ENCODE results near the gene LIN52. TPM values are rescaled to one million over a fixed set of nuclear protein-coding genes. Genes with fewer than 3 reads are reported as not detected.

Gene LIN52
- total and polyA plus RNA-seq, 2 of the 8 experiments (the other 6 are each of a cell fraction or from before 2014, with no cell fraction given): 6.8 to 11.6 TPM

- POLR2A ChIA-PET (ENCODE audit: partially characterized antibody): interaction anchor here (0.7 kb wide), 1 partner anchor 19 kb away, joined by 3 read pairs; no protein-coding TSS in a partner anchor
- no peak overlapping the region for H2BK12ac ChIP-seq (ENCODE audit: low read depth, low read length)
- no peak for FAIRE-seq
- TF ChIP-seq PHF8 (conservative IDR thresholded peaks at IDR 0.05; ENCODE audit: low read depth, low read length) (no peak), CREB1 (IDR thresholded peaks at IDR 0.05) (no peak), POLR2A (IDR thresholded peaks at IDR 0.05; ENCODE audit: control extremely low read depth in 1 of 2, low read depth in 2 of 2, low read length in 2 of 2) (no peak), SP2 (IDR thresholded peaks at IDR 0.05; ENCODE audit: low read length) (no peak), TAF7 (optimal IDR thresholded peaks at IDR 0.05; ENCODE audit: borderline replicate concordance, low read depth, low read length) (no peak), E2F6 (IDR thresholded peaks at IDR 0.05) (no peak), ZNF274 (IDR thresholded peaks at IDR 0.05; ENCODE audit: borderline replicate concordance, extremely low read depth, low read length) (no peak), POU5F1 (IDR thresholded peaks at IDR 0.05; ENCODE audit: low read depth, low read length) (no peak), SIX5 (IDR thresholded peaks at IDR 0.05; ENCODE audit: low read depth, low read length) (no peak), KDM4A (IDR thresholded peaks at IDR 0.05; ENCODE audit: low read depth, low read length, severe bottlenecking) (no peak), RNF2 (IDR thresholded peaks at IDR 0.05; ENCODE audit: borderline replicate concordance, low read depth, low read length, missing control alignments, poor library complexity, severe bottlenecking) (no peak), JUN (IDR thresholded peaks at IDR 0.05; ENCODE audit: low read depth, low read length) (no peak), CHD1 (IDR thresholded peaks at IDR 0.05; ENCODE audit: low read depth, low read length) (no peak), KDM5A (IDR thresholded peaks at IDR 0.05; ENCODE audit: low read length) (no peak)
These were observed 163.3 kb downstream of the LIN52 start for GRCh38 chr14:74248017-74248416.

More at GRCh38 chr14:74248017-74248416, 163.3 kb downstream of the LIN52 start:
- Histone ChIP-seq H4K91ac (replicated peaks; ENCODE audit: insufficient read length, low read length) (no peak overlapping the region), H3K79me1 (ENCODE audit: low read depth, low read length) (no peaks in the 10 kb centered on the region; the same call in 1 of the 2 replicates), H3K4me3 (ENCODE audit: extremely low read depth in 1 of 4, insufficient read depth in 2 of 4, low read depth in 3 of 4, low read length in 4 of 4) (no peak overlapping the region), H2BK15ac (ENCODE audit: low read length) (no peak overlapping the region), H3K23me2 (ENCODE audit: low read depth, low read length) (peaks cover 3% of the 10 kb centered on the region; the same call in 1 of the 2 replicates), H3K27me3 (replicated peaks in 1 of 4; ENCODE audit: control insufficient read depth in 3 of 4, extremely low read depth in 1 of 4, insufficient read depth in 3 of 4, low read length in 3 of 4) (peaks cover 8 to 25% (median 19%) of the 10 kb centered on the region in 4 experiments), H2BK5ac (ENCODE audit: low read depth, low read length) (no peak overlapping the region), H3K4me2 (ENCODE audit: insufficient read depth in 1 of 2, low read depth in 2 of 2, low read length in 2 of 2) (no peak overlapping the region), H2BK120ac (replicated peaks; ENCODE audit: low read depth, low read length) (no peak overlapping the region), H3K56ac (replicated peaks; ENCODE audit: insufficient read length, low read depth, low read length) (no peak overlapping the region), H2BK20ac (ENCODE audit: low read length) (no peak overlapping the region), H3K9me3 (ENCODE audit: insufficient read depth in 2 of 2, low read depth in 1 of 2, low read length in 1 of 2) (no peaks in the 10 kb centered on the region), H3K27ac (ENCODE audit: low read depth, low read length) (no peak overlapping the region), H4K20me1 (replicated peaks in 1 of 2; ENCODE audit: control insufficient read depth in 1 of 2, insufficient read depth in 2 of 2, low read length in 2 of 2) (no peaks in the 10 kb centered on the region), H3K18ac (ENCODE audit: extremely low read depth, low read length) (no peak overlapping the region), H4K5ac (ENCODE audit: insufficient read length, low read depth, low read length) (no peak overlapping the region), H3K79me2 (ENCODE audit: control insufficient read depth in 1 of 2, insufficient read depth in 2 of 2, low read length in 2 of 2) (no peaks in the 10 kb centered on the region), H4K8ac (ENCODE audit: extremely low read depth, insufficient read depth, low read length) (no peak overlapping the region), H3K14ac (ENCODE audit: insufficient read length) (no peak overlapping the region), H3K36me3 (ENCODE audit: control insufficient read depth in 2 of 4, insufficient read depth in 4 of 4, low read length in 3 of 4) (no peaks in the 10 kb centered on the region), H2AK5ac (ENCODE audit: low read depth, low read length) (no peak overlapping the region), H3K23ac (ENCODE audit: insufficient read length) (no peak overlapping the region), H2AFZ (ENCODE audit: low read length) (no peak overlapping the region), H3K9ac (replicated peaks in 1 of 4; ENCODE audit: extremely low read depth in 1 of 4, low read depth in 3 of 4, low read length in 3 of 4) (no peak overlapping the region), H3K4me1 (replicated peaks in 1 of 4; ENCODE audit: control insufficient read depth in 3 of 4, insufficient read depth in 4 of 4, low read length in 3 of 4) (peaks cover 0 to 7% (median 4%) of the 10 kb centered on the region in 4 experiments; a peak in 4 of 7 replicates), H3K4ac (replicated peaks; ENCODE audit: insufficient read length, low read depth, low read length) (no peak overlapping the region)
- no peak for DNase-seq (ENCODE audit: low read depth in 1 of 2, low spot score in 2 of 2)
- WGBS, 2 experiments (ENCODE audit: extremely low coverage in 1 of 2, insufficient coverage in 1 of 2, insufficient read length in 1 of 2, insufficient replicate concordance in 2 of 2, low coverage in 1 of 2, low lambda C conversion rate in 2 of 2, missing lambda C conversion rate in 1 of 2): 64% methylated on average over 5 of the region's 6 CpGs; no CpG with 5 or more reads in 1 of the 2 experiments
- CTCF ChIA-PET (ENCODE audit: partially characterized antibody): interaction anchor here (1.3 to 12.4 kb wide), 11 partner anchors 9 to 231 kb away, joined by 3 to 139 read pairs (median 17); partner anchors contain the start of gene VSX2

Data from H1 (cell line).